ENCODE measurements around the gene NOP53.
"Not testable (repeated sequence)": the region's sequence is repeated elsewhere in the genome, so short reads cannot be mapped to it uniquely, and the experiment has no call there.

NOP53 gene

DNA sequence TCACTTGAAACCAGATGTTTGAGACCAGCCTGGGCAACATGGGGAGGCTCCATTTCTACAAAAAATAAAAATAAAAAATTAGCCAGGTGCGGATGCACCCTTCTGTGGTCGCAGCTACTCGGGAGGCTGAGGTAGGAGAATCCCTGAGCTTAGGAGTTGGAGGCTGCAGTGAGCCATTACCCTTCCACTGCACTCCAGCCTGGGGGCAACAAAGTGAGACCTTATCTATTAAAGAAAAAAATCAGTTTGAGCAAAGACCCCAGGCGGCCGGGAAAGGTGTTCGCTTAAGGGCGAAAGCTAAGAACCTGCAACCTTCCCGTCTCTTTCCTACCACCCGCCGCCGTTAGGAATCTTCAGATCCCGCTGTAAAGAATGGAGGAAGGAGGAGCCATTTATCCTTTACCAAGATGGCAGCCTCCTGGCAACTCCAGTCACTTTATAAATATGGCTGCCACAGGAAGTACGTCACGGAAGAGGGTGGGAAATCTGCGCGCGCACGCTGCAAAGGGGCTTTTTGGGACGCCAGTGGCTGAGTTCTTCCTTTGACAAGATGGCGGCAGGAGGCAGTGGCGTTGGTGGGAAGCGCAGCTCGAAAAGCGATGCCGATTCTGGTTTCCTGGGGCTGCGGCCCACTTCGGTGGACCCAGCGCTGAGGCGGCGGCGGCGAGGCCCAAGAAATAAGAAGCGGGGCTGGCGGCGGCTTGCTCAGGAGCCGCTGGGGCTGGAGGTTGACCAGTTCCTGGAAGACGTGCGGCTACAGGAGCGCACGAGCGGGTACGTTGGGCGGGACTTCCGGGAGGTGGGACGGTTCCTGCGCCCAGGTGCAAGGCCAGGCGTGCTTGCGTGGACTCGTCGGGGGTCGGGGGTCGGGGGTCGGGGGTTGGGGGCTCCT is at the start of gene NOP53:
NOP53 (plus strand) TSS at position 537 of the 892 bp plus-strand sequence; CDS start at position 551, 14 bp downstream.
- DNase-seq (ENCODE audit: low read depth), result peak; percentile 88

DNA sequence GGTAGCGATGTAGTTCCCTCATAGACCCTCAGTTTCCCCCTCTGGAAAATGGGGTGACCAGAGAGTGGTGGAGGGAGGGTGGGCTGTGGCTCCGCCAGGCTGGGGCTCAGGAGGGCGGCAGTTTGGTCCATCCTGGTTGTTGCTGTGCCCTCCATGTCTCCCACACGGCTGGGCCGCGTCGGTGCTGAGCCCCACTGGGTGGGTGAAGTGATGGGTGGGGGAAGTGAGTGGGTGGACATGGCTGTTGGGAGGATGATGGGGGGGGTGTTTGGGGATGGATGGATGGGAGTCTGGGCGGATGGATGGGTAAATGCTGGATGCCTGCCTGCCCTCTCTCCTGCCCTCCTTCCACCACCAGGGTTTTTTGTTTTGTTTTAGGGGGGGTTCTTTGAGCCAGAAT is 48.7 kb upstream of the NOP53 start:
- no peak for DNase-seq (ENCODE audit: low read depth)

DNA sequence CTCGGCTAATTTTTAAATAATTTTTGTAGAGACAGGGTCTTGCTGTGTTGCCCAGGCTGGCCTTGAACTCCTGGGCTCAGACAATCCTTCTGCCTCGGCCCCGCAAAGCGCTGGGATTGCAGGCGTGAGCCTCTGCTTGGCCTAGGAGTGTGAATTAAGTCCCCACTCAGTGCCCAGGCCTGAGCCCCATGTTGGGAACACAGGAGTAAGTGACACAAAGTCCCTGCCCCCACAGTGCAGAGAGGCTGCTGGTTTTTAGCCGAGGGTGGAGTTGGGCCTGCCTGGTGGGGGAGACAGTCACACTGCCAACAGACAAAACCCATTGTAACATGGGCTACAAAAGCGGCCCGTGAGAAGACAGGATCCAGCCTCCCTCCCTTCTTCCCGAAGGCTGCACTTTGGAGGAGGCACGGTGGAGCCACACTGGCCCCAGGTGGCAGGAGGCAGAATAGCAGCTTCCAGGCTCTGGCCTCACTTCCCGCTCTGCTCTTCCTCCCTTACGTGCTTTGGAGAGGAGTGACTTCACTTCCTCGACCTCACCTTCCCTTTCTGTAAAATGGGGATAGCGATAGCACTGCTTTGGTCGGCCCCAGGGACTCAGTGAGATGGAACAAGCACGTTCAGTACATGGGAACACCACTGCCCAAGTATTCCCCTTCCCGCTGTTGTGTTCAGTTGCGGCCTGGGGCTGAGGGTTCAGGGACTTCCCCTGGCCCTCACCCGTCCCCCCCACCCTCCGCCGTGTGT is 47.3 kb upstream of the NOP53 start:
- DNase-seq (ENCODE audit: low read depth), result no peak

DNA sequence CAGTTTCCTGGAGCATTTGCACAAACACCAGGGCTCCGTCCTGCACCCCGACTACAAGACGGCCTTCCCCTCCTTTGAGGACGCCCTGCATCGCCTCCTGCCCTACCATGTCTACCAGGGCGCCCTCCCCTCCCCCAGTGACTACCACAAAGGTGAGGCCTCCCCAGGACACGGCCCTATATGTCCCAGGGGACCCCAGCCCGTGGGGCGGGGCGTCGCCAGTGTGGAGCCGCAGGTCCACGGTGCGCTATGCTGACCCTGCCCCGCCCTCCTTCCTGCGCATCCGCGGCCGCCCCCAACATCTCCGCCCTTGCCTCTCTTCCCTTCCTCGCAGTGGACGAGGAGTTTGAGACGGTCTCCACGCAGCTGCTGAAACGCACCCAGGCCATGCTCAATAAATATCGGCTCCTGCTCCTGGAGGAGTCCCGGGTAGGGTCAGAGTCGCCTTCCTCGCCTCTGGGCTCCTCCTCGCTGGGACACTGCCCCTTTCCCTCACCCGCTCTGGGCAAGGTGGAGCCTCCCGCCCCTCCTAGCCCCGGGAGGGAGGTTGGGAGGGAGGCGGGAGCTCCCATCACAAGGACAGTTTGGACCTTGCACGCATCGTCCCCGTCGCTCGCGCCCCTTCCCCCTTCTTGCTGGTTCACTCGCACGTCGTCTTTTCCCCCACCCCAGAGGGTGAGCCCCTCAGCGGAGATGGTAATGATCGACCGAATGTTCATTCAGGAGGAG is 46.6 kb upstream of the NOP53 start:
- DNase-seq (ENCODE audit: low read depth), result no peak

DNA sequence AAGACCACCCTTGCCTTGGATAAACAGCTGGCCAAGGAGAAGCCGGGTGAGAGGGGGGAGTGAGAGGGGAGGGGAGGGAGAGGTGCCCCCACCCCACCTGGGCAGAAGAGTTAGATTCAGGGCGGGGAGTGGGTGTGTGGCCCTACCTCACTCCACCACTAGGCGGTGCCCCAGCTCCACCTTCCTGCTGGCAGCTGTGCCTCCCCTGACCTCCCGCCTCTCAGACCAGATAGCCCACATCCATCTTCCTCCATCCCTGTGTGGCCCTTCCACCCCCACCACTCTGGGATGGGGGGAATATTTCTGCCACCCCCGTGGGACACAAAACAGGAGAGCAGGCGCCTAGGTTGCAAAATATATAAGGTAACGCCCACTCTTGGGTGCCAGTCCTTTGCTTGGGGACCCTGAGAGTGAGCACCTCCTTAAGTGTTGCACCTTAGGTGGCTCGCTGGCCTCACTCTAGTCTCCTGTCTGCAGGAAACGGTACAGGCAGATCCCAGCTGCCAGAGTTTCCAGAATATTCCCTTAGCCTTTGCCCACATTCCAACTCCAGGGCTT is 45.9 kb upstream of the NOP53 start:
- no peak for DNase-seq (ENCODE audit: low read depth)

DNA sequence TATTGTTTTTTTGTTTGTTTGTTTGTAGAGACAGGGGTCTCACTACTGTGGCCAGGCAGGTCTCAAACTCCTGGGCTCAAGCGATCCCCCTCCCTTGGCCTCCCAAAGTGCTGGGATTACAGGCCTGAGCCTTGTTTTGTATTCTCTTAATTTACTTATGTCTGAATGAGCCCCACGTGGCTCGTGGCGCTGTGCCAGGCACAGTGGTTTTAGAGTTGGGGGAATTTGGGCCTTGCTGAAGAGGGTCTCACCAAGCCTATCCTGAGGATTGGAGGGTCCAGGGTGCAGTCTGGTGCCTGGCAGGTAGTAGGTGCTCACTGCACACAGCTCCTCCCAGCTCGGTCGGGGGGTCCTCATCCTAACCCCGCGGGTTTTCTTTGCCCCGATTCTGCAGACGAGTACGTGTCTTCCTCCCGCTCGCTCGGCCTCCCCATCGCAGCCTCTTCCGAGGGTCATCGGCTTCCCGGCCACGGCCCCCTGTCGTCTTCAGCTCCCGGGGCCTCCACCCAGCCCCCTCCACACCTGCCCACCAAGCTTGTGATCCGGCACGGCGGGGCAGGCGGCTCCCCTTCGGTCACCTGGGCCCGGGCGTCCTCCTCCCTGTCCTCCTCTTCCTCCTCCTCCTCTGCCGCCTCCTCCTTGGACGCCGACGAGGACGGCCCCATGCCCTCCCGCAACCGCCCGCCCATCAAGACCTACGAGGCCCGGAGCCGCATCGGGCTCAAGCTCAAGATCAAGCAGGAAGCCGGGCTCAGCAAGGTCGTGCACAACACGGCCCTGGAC is 44.2 kb upstream of the NOP53 start:
- DNase-seq (ENCODE audit: low read depth), result no peak

DNA sequence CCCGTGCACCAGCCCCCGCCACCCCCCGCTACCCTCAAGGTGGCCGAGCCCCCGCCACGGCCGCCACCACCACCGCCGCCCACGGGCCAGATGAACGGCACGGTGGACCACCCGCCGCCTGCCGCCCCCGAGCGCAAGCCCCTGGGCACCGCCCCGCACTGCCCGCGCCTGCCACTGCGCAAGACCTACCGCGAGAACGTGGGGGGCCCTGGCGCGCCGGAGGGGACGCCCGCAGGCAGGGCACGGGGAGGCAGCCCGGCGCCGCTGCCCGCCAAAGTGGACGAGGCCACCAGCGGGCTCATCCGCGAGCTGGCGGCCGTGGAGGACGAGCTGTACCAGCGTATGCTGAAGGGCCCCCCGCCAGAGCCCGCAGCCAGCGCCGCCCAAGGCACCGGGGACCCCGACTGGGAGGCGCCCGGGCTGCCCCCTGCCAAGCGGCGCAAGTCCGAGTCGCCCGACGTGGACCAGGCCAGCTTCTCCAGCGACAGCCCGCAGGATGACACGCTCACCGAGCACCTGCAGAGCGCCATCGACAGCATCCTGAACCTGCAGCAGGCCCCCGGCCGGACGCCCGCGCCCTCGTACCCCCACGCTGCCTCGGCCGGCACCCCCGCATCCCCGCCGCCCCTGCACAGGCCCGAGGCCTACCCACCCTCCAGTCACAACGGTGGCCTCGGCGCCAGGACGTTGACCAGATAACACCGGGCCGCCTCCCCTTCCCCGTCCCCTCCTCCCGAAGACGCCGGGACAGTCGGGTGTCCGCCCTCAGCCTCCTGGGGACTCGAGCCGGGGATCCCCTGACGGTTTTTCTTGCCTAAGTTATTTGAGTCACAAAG is 43.4 kb upstream of the NOP53 start:
- DNase-seq (ENCODE audit: low read depth), result no peak

DNA sequence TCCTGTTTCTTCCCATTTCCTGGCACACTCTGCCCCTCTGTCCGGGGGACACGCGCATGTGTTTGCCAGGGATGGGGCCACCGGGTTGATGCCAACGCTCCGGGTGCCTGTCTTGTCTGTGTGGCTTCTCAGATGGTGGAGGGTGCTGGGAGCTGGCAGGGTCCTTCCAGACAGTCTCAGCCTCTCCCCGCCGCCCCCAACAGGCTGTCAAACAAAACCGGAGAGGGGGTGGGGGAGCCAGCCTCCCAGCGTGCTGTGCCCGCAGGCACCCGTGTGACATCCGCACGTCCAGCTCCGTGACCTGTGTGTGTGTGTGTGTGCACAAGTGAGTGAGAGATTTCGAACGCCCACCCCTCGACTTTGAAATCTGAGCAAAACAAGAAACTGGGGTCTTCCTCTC is 42.7 kb upstream of the NOP53 start:
- no peak for DNase-seq (ENCODE audit: low read depth)

DNA sequence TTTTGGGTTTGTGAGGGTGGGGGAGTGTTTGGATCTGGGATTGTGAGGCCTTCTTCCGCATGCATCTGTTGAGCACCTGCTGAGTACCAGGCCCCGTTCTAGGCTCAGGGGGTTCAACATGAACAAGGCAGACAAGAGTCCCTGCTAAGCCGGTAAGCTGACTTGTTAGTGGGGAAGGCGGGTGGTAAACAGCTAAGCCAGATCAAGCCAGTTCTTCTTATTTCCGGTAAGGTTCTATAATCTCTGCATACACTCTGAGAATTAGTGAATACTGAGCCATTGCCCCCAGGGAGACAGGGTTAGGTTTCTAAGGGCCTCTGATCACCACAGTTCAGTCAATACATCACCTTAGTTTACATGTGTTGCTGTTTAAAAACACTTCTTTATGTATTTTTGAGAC is 42.0 kb upstream of the NOP53 start:
- DNase-seq (ENCODE audit: low read depth), result no peak

DNA sequence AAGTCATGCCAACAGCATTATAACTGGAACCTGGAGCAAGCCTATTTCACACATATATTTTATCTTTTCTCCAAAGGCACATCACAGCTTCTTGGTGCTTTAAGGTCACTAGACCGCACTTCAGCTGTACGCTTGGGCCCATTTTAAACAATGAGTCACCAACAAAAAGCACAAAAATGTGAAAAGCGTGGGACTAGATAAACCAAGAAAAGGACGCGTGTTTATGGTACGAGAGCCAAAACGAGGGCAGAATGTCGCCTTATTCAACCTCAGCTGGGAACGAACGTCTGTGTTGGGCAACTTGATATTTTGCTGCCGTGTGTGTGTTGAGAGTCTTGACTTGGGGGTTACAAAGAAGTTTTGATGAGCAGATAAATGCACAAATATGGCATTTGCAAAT is 41.3 kb upstream of the NOP53 start:
- no peak for DNase-seq (ENCODE audit: low read depth)

DNA sequence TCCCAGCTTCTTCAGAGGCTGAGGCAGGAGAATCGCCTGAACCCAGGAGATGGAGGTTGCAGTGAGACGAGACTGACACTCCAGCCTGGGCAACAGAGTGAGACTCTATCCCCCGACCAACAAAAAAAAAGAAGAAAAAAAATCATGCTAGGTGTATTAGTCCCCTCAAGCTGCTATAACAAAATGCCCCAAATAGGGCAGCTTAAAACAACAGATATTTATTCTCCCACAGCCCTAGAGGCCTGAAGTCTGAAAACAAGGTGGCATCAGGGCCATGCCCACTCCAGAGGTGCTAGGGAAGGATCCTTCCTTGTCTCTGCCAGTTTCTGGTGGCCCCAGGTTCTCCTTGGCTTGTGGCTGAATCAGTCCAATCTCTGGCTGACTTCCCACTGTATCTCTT is 40.7 kb upstream of the NOP53 start:
- no peak for DNase-seq (ENCODE audit: low read depth)

DNA sequence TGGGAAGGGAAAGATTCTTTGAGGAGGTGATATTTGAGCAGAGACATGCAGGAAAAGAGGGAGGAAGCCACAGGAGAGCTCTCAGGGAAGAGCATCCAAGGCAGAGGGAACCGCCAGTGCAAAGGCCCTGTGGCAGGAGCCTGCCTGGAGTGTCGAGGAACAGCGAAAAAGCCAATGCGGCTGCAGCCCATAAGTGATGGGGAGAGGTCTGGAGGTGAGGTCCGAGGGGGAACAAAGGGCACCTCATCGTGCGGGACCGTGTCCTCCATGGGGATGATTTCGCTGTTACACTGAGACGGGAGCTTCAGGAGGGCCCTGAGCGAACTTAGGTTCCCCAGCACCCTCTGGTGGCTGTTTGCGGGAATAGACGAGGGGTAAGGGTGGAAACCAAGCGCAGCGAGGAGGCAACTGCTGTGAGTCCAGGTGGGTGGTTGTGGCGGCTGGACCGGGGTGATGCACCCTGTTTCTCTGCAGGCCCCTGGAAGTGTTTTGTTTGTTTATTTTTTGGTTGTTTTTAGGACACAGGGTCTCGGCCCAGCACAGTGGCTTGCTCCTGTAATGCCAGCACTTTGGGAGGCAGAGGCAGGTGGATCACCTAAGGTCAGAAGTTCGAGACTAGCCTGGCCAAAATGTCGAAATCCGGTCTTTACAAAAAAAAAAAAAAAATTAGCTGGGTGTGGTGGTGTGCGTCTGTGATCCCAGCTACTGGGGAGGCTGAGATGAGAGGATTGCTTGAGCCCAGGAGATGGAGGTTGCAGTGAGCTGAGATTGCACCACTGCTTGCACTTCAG is 38.0 kb upstream of the NOP53 start:
- DNase-seq (ENCODE audit: low read depth), result peak; percentile 32

DNA sequence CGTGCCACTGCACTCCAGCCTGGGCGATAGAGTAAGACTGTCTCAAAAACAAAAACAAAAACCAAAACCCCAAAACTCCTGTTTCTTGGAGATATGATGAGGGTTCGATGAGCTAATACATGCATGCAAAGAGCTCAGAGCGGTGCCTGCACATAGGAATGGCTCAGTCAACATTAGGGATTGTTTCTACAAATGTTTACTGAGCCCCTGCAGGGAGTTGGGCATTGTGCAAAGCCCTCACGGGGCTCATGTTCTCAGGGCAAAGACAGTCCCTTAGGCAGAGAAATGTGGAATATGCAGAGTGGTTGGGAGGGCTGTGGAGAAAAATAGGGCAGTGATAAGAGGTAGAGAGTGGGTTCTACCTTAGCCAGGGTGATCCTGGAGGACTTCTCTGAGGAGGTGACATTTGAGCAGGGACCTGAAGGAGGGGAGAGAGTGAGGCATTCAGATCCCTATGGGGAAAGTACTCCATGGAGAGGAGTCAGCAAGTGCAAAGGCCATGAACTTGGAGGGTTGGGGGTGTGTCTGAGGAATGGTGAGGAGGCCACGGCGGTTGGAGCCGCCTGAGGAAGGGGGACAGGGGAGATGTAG is 33.6 kb upstream of the NOP53 start:
- DNase-seq (ENCODE audit: low read depth), result no peak

DNA sequence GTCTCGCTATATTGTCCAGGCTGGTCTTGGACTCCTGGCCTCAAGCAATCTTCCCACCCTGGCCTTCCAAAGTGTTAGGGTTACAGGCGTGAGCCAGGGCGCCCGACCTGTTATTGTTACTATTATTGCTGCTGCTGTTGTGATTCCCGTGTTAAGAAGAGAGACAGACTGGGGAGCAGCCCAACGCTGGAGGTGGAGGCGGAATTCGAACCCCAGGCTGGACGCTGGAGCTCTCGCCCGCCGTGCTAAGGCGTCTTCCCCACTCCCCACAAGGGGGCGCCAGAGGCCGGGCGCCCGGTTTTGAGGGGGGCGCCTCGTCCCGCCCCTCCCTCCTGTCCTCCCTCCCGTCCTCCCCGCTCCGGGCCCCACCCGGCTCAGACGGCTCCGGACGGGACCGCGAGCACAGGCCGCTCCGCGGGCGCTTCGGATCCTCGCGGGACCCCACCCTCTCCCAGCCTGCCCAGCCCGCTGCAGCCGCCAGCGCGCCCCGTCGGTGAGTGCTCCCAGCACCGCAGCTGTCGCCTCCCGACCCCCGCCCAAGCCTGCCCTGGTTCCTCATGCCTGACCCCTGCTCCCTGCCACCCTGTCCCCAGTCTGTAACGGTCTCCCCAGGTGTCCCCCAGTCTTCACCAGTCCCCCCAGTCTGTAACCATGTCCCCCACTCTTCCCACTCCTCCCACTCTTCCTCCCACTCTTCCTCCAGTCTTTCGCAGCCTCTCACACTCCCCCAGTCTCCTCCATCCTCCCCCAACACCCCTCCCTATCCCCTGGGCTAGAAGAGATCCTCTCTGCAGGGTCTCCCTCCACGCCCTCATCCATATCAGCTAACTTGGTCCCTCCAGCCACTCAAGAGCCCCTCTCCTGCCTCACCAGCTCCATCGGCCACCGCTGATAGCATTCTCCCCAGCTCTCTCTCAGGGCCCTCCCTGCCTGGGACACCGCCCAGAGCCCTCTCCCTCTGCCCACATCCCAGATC is 32.0 kb upstream of the NOP53 start, which contains the start of gene EHD2:
EHD2 (plus strand) TSS at position 377 of the 976 bp plus-strand sequence. CDS start 3,191 bp downstream, outside the sequence.
- DNase-seq (ENCODE audit: low read depth), result no peak

DNA sequence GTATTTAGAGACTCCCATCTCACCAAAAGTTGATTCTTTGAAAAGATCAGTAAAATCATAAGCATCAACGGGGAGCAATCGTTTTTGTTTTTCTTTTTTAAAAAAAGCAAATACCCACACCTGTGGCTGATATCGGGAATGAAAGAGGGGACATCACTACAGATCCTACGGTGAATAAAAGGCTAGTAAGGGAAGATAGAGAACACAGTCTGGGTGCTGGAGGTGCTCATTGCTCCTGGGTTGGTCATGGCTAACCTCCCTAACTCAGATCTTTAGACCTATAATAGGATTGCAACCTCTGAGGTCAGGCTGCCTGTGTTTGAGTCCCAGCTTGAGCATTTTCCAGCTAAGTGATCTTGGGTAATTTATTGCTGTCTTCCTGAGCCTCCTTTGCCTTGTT is 31.0 kb upstream of the NOP53 start:
- no peak for DNase-seq (ENCODE audit: low read depth)

DNA sequence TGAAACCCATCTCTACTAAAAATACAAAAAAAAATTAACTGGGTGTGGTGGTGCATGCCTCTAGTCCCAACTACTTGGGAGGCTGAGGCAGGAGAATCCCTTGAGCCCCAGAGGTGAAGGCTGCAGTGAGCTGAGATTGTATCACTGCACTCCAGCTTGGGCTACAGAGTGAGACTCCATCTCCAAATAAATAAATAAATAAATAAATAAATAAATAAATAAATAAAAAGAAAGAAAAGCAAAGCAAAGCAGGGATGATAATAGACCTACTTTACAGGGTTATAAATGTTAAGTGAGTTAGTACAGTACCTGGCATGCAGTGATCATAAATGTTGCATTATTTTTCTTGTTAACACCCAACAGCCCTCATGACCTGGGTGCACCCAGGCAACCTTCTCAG is 30.5 kb upstream of the NOP53 start:
- not testable (repeated sequence) for DNase-seq (ENCODE audit: low read depth)

DNA sequence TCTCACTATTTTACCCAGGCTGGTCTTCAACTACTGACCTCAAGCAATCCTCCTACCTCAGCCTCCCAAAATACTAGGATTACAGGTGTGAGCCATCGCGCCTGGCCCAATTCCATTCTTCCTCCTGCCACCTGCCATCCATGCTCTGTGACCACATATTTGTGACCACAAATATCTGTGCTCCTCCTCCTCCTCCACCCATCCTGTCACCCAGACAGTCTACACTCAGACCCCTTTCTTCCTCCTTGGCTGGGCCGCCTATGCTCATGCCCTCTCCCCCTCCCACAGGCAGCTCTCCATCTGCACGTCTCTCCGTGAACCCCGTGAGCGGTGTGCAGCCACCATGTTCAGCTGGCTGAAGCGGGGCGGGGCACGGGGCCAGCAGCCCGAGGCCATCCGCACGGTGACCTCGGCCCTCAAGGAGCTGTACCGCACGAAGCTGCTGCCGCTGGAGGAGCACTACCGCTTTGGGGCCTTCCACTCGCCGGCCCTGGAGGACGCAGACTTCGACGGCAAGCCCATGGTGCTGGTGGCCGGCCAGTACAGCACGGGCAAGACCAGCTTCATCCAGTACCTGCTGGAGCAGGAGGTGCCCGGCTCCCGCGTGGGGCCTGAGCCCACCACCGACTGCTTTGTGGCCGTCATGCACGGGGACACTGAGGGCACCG is 28.9 kb upstream of the NOP53 start:
- no peak for DNase-seq (ENCODE audit: low read depth)
